GM10248 (cell line): Measurements from ENCODE around the gene WSB1.
"Not testable (repeated sequence)": the region's sequence is repeated elsewhere in the genome, so short reads cannot be mapped to it uniquely, and the experiment has no call there.

Experiments used
- CTCF ChIA-PET: fragments of 300-600 bp; sonication (Branson Sonifier 250); formaldehyde crosslinking; extraction: SDS; loops from one replicate; lab custom pipeline; 2021; ENCODE audit warnings: antibody characterized with exemption; lab: Yijun Ruan, JAX
- POLR2A ChIA-PET: fragments of 350-650 bp; sonication (Branson Sonifier 250); formaldehyde crosslinking; extraction: SDS; loops from one replicate; lab custom pipeline; 2020; ENCODE audit warnings: antibody characterized with exemption; lab: Yijun Ruan, JAX
- DNase-seq: peaks from one replicate; pipeline ENCODE4 v3.0.0; 2012; ENCODE audit errors: extremely low spot score
- CTCF ChIP-seq: IDR thresholded peaks from 2 replicates; pipeline ENCODE4 v1.5.1; 2012; ENCODE audit warnings: mild to moderate bottlenecking, low read depth; ENCODE audit errors: extremely low read depth, missing control alignments, control extremely low read depth

The WSB1 gene

GRCh38 chr17:27293898-27294688 is at the start of gene WSB1:
Gene WSB1, plus strand, starts transcription at chr17:27294114. Its CDS starts 282 bp downstream, at chr17:27294396.
- ChIA-PET CTCF (interaction anchor here (0.9 to 2.1 kb wide), 15 partner anchors 9 to 60 kb away, joined by 3 to 14 read pairs (median 4); no protein-coding TSS in a partner anchor), POLR2A (interaction anchor here (0.6 to 2.4 kb wide), 14 partner anchors 9 to 250 kb away, joined by 3 to 12 read pairs (median 6); no protein-coding TSS in a partner anchor)
- DNase-seq: peak; percentile 97
- TF ChIP-seq CTCF: no peak

GRCh38 chr17:27244491-27245223 is 49.3 kb upstream of the WSB1 start:
- TF ChIP-seq CTCF: no peak
- CTCF ChIA-PET: interaction anchor here (0.9 to 5.0 kb wide), 18 partner anchors 8 to 356 kb away, joined by 3 to 35 read pairs (median 4); no protein-coding TSS in a partner anchor
- no peak for DNase-seq

GRCh38 chr17:27245230-27245696 is 48.7 kb upstream of the WSB1 start:
- peak; percentile 74 for TF ChIP-seq CTCF
- CTCF ChIA-PET: interaction anchor here (0.6 to 5.0 kb wide), 21 partner anchors 9 to 358 kb away, joined by 3 to 35 read pairs (median 4); no protein-coding TSS in a partner anchor
- POLR2A ChIA-PET: interaction anchor here (1.0 kb wide), 1 partner anchor 49 kb away, joined by 6 read pairs; the partner anchor contains the start of gene WSB1
- peak; percentile 82 for DNase-seq

More at GRCh38 chr17:27244491-27245223, 49.3 kb upstream of the WSB1 start:
- POLR2A ChIA-PET: no interaction called here

- no peak for TF ChIP-seq CTCF
- ChIA-PET POLR2A (no interaction called here), CTCF (interaction anchor here (1.4 to 5.0 kb wide), 8 partner anchors 10 to 357 kb away, joined by 3 to 35 read pairs (median 7); no protein-coding TSS in a partner anchor)
- no peak for DNase-seq
Observed at GRCh38 chr17:27246537-27246936, 47.4 kb upstream of the WSB1 start.

- CTCF ChIA-PET: interaction anchor here (1.5 to 5.0 kb wide), 2 partner anchors 11 to 86 kb away, joined by 3 to 35 read pairs; no protein-coding TSS in a partner anchor
- POLR2A ChIA-PET: no interaction called here
- no peak for TF ChIP-seq CTCF
- DNase-seq: no peak
Observed at GRCh38 chr17:27247071-27247957, 46.6 kb upstream of the WSB1 start.

- CTCF ChIA-PET: interaction anchor here (1.5 to 5.0 kb wide), 2 partner anchors 12 to 85 kb away, joined by 3 to 35 read pairs; no protein-coding TSS in a partner anchor
- no peak for TF ChIP-seq CTCF
- no peak for DNase-seq
- POLR2A ChIA-PET: no interaction called here
Observed at GRCh38 chr17:27247958-27248342, 46.0 kb upstream of the WSB1 start.

- DNase-seq, POLR2A ChIA-PET: not testable (repeated sequence)
- CTCF ChIA-PET: interaction anchor here (0.8 to 3.4 kb wide), 3 partner anchors 15 to 31 kb away, joined by 3 to 14 read pairs (median 4); no protein-coding TSS in a partner anchor
Observed at GRCh38 chr17:27250791-27251190, 43.1 kb upstream of the WSB1 start.

GRCh38 chr17:27254802-27255201 is 39.1 kb upstream of the WSB1 start:
- DNase-seq, POLR2A ChIA-PET, CTCF ChIA-PET: not testable (repeated sequence)
